Sigmoid colon (tissue), 4 donors: ENCODE results near the gene ATP1A2.

Experiments
- EP300 ChIP-seq, 4 donors: sonication (generic); formaldehyde crosslinking; IDR thresholded peaks; one replicate each; pipeline ENCODE4 v1.6.1; 2017; ENCODE audit warnings: antibody characterized with exemption in 4 of 4
- POLR2A ChIP-seq, 2 donors: fragments of 450-650 bp; IDR thresholded peaks; one replicate each; pipeline ENCODE4 v1.6.1; 2016; ENCODE audit warnings: antibody characterized with exemption in 2 of 2, mild to moderate bottlenecking in 2 of 2, moderate library complexity in 2 of 2
- POLR2AphosphoS5 ChIP-seq, 4 donors: sonication (generic); formaldehyde crosslinking; IDR thresholded peaks; one replicate each; pipeline ENCODE4 v1.6.1; 2017; ENCODE audit warnings: antibody characterized with exemption in 4 of 4
- TF ChIP-seq, protein P1 (sequence below), 4 experiments: fragments of 450-650 bp in 3 of 4; fragments of 200-600 bp in 1 of 4; IDR thresholded peaks; one replicate each; pipeline ENCODE4 v1.5.1; 2016 to 2019; ENCODE audit warnings: antibody characterized with exemption in 4 of 4, mild to moderate bottlenecking in 3 of 4, moderate library complexity in 2 of 4

DNA sequence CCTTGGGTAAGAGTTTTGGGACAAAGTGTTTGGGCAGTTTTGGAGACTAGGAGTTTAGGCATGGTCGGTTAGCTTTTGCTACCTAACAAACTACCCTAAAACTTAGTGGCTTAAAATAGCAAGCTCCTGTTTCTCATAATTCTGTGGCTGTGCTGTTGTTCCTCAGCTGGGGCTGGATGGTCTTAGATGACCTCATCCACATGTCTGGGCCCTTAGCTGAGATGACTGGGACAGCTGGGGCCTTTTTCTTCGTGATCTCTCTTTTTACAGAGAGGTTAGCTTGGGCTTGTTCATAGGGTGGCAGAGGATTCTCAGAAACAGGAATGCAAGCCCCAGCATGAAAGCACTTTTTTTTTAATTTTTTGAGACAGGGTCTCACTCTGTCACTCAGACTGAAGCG, 42.5 kb downstream of the ATP1A2 start:
- TF ChIP-seq, protein P1, sequence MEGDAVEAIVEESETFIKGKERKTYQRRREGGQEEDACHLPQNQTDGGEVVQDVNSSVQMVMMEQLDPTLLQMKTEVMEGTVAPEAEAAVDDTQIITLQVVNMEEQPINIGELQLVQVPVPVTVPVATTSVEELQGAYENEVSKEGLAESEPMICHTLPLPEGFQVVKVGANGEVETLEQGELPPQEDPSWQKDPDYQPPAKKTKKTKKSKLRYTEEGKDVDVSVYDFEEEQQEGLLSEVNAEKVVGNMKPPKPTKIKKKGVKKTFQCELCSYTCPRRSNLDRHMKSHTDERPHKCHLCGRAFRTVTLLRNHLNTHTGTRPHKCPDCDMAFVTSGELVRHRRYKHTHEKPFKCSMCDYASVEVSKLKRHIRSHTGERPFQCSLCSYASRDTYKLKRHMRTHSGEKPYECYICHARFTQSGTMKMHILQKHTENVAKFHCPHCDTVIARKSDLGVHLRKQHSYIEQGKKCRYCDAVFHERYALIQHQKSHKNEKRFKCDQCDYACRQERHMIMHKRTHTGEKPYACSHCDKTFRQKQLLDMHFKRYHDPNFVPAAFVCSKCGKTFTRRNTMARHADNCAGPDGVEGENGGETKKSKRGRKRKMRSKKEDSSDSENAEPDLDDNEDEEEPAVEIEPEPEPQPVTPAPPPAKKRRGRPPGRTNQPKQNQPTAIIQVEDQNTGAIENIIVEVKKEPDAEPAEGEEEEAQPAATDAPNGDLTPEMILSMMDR (IDR thresholded peaks at IDR 0.05): no peak
- TF ChIP-seq POLR2AphosphoS5 (IDR thresholded peaks at IDR 0.05) (no peak), EP300 (IDR thresholded peaks at IDR 0.05) (no peak), POLR2A (IDR thresholded peaks at IDR 0.05) (no peak)
